H1 (cell line): Measurements from ENCODE around the gene KDF1. TPM values are rescaled to one million over a fixed set of nuclear protein-coding genes. Genes with fewer than 3 reads are reported as not detected.

ENCODE experiments used
- CTCF ChIA-PET: fragments of 300-600 bp; sonication (Branson Sonifier 250); formaldehyde crosslinking; loops from one replicate; lab custom pipeline; 2021; ENCODE audit not compliant: partially characterized antibody; lab: Charles Lee
- POLR2A ChIA-PET: fragments of 300-600 bp; sonication (Branson Sonifier 250); formaldehyde crosslinking; loops from one replicate; lab custom pipeline; 2021; ENCODE audit warnings: inconsistent platforms; ENCODE audit not compliant: partially characterized antibody; lab: Charles Lee
- DNase-seq, 2 experiments: peaks; one replicate each; pipeline versions ENCODE4 v3.0.0 to v3.0.0-alpha.2; 2010 to 2022; ENCODE audit warnings: low spot score in 2 of 2, low read depth in 1 of 2, mixed read lengths in 1 of 2
- FAIRE-seq: peaks from 2 replicates; lab custom pipeline; 2011; peaks lifted over from hg19 to GRCh38; lab: Jason Lieb, UNC
- H2AFZ ChIP-seq: 2 replicates; pipeline ENCODE4 v1.8.1; 2012; ENCODE audit warnings: low read length, inconsistent platforms
- H2AK5ac ChIP-seq: 2 replicates; pipeline ENCODE4 v1.6.1; 2013; ENCODE audit warnings: low read depth, low read length
- H2BK120ac ChIP-seq: replicated peaks from 2 replicates; pipeline ENCODE3; 2013; ENCODE audit warnings: low read depth, low read length, inconsistent platforms
- H2BK12ac ChIP-seq: 2 replicates; pipeline ENCODE4 v1.6.1; 2013; ENCODE audit warnings: low read depth, low read length
- H2BK15ac ChIP-seq: 2 replicates; pipeline ENCODE4 v1.6.1; 2013; ENCODE audit warnings: low read length
- H2BK20ac ChIP-seq: 2 replicates; pipeline ENCODE4 v1.6.1; 2013; ENCODE audit warnings: low read length
- H2BK5ac ChIP-seq: 2 replicates; pipeline ENCODE4 v1.6.1; 2013; ENCODE audit warnings: low read depth, low read length
- H3K14ac ChIP-seq: 2 replicates; pipeline ENCODE4 v1.6.1; 2013; ENCODE audit warnings: inconsistent platforms; ENCODE audit not compliant: insufficient read length
- H3K18ac ChIP-seq: 2 replicates; pipeline ENCODE4 v1.6.1; 2013; ENCODE audit warnings: low read length; ENCODE audit errors: extremely low read depth
- H3K23ac ChIP-seq: 2 replicates; pipeline ENCODE4 v1.6.1; 2013; ENCODE audit warnings: inconsistent platforms; ENCODE audit not compliant: insufficient read length
- H3K23me2 ChIP-seq: 2 replicates; pipeline ENCODE4 v1.6.1; 2013; ENCODE audit warnings: low read depth, low read length
- H3K27ac ChIP-seq: 2 replicates; pipeline ENCODE4 v1.6.1; 2011; ENCODE audit warnings: low read depth, low read length, inconsistent platforms
- H3K27me3 ChIP-seq, 4 experiments: replicated peaks in 1 of 4; 1 replicate in 1 of 4; 2 replicates in 3 of 4; pipeline versions ENCODE4 v1.6.1 to v1.8.1; 2011 to 2013; ENCODE audit warnings: low read length in 3 of 4, mild to moderate bottlenecking in 3 of 4, inconsistent platforms in 2 of 4, mixed read lengths in 2 of 4, moderate library complexity in 1 of 4; ENCODE audit not compliant: control insufficient read depth in 3 of 4, insufficient read depth in 3 of 4; ENCODE audit errors: extremely low read depth in 1 of 4
- H3K36me3 ChIP-seq, 4 experiments: 2 replicates each; pipeline versions ENCODE4 v1.6.1 to v1.8.1; 2011 to 2013; ENCODE audit warnings: mild to moderate bottlenecking in 4 of 4, low read length in 3 of 4, moderate library complexity in 2 of 4, control low read depth in 1 of 4, inconsistent platforms in 1 of 4; ENCODE audit not compliant: insufficient read depth in 4 of 4, control insufficient read depth in 2 of 4
- H3K4ac ChIP-seq: replicated peaks from 2 replicates; pipeline ENCODE3; 2013; ENCODE audit warnings: low read length, low read depth, mixed read lengths, inconsistent platforms; ENCODE audit not compliant: insufficient read length
- H3K4me1 ChIP-seq, 4 experiments: replicated peaks in 1 of 4; 1 replicate in 1 of 4; 2 replicates in 3 of 4; pipeline versions ENCODE4 v1.6.1 to v1.8.1; 2011 to 2013; ENCODE audit warnings: low read length in 3 of 4, inconsistent platforms in 2 of 4, mixed read lengths in 1 of 4; ENCODE audit not compliant: insufficient read depth in 4 of 4, control insufficient read depth in 3 of 4
- H3K4me2 ChIP-seq, 2 experiments: 2 replicates each; pipeline versions ENCODE4 v1.6.1 to v1.8.1; 2011 to 2013; ENCODE audit warnings: low read depth in 2 of 2, low read length in 2 of 2, control low read depth in 1 of 2, inconsistent platforms in 1 of 2, mild to moderate bottlenecking in 1 of 2; ENCODE audit not compliant: insufficient read depth in 1 of 2
- H3K4me3 ChIP-seq, 4 experiments: fragments of 200-600, 300-600 bp in 1 of 4; sonication (generic), shearing (Covaris generic), sonication (Bioruptor Twin) in 1 of 4; 2 replicates each; pipeline versions ENCODE4 v1.5.1 to v1.8.1; 2011 to 2016; ENCODE audit warnings: low read length in 4 of 4, low read depth in 3 of 4, control low read depth in 2 of 4, inconsistent platforms in 2 of 4, mild to moderate bottlenecking in 2 of 4, mixed read lengths in 1 of 4, moderate library complexity in 1 of 4; ENCODE audit not compliant: insufficient read depth in 2 of 4; ENCODE audit errors: extremely low read depth in 1 of 4
- H3K56ac ChIP-seq: replicated peaks from 2 replicates; pipeline ENCODE3; 2013; ENCODE audit warnings: low read depth, mild to moderate bottlenecking, mixed read lengths, low read length, inconsistent platforms; ENCODE audit not compliant: insufficient read length
- H3K79me1 ChIP-seq: 2 replicates; pipeline ENCODE4 v1.6.1; 2013; ENCODE audit warnings: low read depth, low read length, control low read depth
- H3K79me2 ChIP-seq, 2 experiments: 2 replicates each; pipeline versions ENCODE4 v1.6.1 to v1.8.1; 2012 to 2013; ENCODE audit warnings: low read length in 2 of 2, mild to moderate bottlenecking in 2 of 2, inconsistent platforms in 1 of 2; ENCODE audit not compliant: insufficient read depth in 2 of 2, control insufficient read depth in 1 of 2
- H3K9ac ChIP-seq, 4 experiments: replicated peaks in 1 of 4; 1 replicate in 1 of 4; 2 replicates in 3 of 4; pipeline versions ENCODE4 v1.6.1 to v1.8.1; 2011 to 2013; ENCODE audit warnings: low read depth in 3 of 4, low read length in 3 of 4, control low read depth in 2 of 4, mild to moderate bottlenecking in 2 of 4, moderate library complexity in 2 of 4, inconsistent platforms in 1 of 4; ENCODE audit errors: extremely low read depth in 1 of 4
- H3K9me3 ChIP-seq, 2 experiments: 2 replicates each; pipeline versions ENCODE4 v1.6.1 to v1.8.1; 2012 to 2013; ENCODE audit warnings: mild to moderate bottlenecking in 2 of 2, moderate library complexity in 2 of 2, control low read depth in 1 of 2, inconsistent platforms in 1 of 2, low read depth in 1 of 2, low read length in 1 of 2, mixed read lengths in 1 of 2; ENCODE audit not compliant: insufficient read depth in 2 of 2
- H4K20me1 ChIP-seq, 2 experiments: replicated peaks in 1 of 2; 2 replicates each; pipeline versions ENCODE3 to v1.8.1; 2011 to 2013; ENCODE audit warnings: inconsistent platforms in 2 of 2, low read length in 2 of 2, mild to moderate bottlenecking in 1 of 2; ENCODE audit not compliant: insufficient read depth in 2 of 2, control insufficient read depth in 1 of 2
- H4K5ac ChIP-seq: 2 replicates; pipeline ENCODE4 v1.6.1; 2013; ENCODE audit warnings: low read length, low read depth, mixed read lengths, inconsistent platforms; ENCODE audit not compliant: insufficient read length
- H4K8ac ChIP-seq: 2 replicates; pipeline ENCODE4 v1.8.0; 2013; ENCODE audit warnings: mild to moderate bottlenecking, moderate library complexity, low read length, inconsistent platforms; ENCODE audit not compliant: insufficient read depth; ENCODE audit errors: extremely low read depth
- H4K91ac ChIP-seq: replicated peaks from 2 replicates; pipeline ENCODE3; 2013; ENCODE audit warnings: low read length, mixed read lengths, inconsistent platforms; ENCODE audit not compliant: insufficient read length
- ASH2L ChIP-seq: fragments of 200-600, 300-600 bp; sonication (generic); IDR thresholded peaks from one replicate; pipeline ENCODE4 v1.7.1; 2017; ENCODE audit warnings: low read length
- CTBP2 ChIP-seq: IDR thresholded peaks from 2 replicates; pipeline ENCODE4 v1.7.0; 2011; ENCODE audit warnings: borderline replicate concordance, mild to moderate bottlenecking, moderate library complexity, mixed read lengths, low read length; ENCODE audit not compliant: insufficient read depth, insufficient read length
- GABPA ChIP-seq: IDR thresholded peaks from 2 replicates; pipeline ENCODE4 v1.6.1; 2011; ENCODE audit warnings: mild to moderate bottlenecking, low read length, moderate library complexity, borderline replicate concordance; ENCODE audit not compliant: insufficient read depth
- GTF2F1 ChIP-seq: IDR thresholded peaks from 2 replicates; pipeline ENCODE4 v1.6.1; 2012; ENCODE audit warnings: low read depth, low read length, improper control_type of control experiment, borderline replicate concordance
- HDAC6 ChIP-seq: IDR thresholded peaks from one replicate; pipeline ENCODE4 v1.7.1; 2012; ENCODE audit warnings: low read depth, mild to moderate bottlenecking, inconsistent platforms, low read length, moderate library complexity
- PHF8 ChIP-seq: fragments of 200-600 bp; sonication (generic); conservative IDR thresholded peaks from 2 replicates; pipeline ENCODE4 v1.7.1; 2012; ENCODE audit warnings: low read depth, mild to moderate bottlenecking, inconsistent platforms, low read length, moderate library complexity
- SRF ChIP-seq: IDR thresholded peaks from 2 replicates; pipeline ENCODE4 v1.6.1; 2011; ENCODE audit warnings: mild to moderate bottlenecking, low read depth, low read length, moderate library complexity
- TAF7 ChIP-seq: optimal IDR thresholded peaks from 2 replicates; pipeline ENCODE3; 2011; ENCODE audit warnings: low read depth, mild to moderate bottlenecking, inconsistent platforms, low read length, moderate library complexity, borderline replicate concordance
- YY1 ChIP-seq: IDR thresholded peaks from 2 replicates; pipeline ENCODE4 v1.6.1; 2011; ENCODE audit warnings: low read depth, mild to moderate bottlenecking, low read length
- WGBS, 2 experiments: shearing (Covaris generic) in 1 of 2; methylation state at CpG; one replicate each; pipeline versions ENCODE4 v1.1.6 to v1.1.7; 2013 to 2015; ENCODE audit warnings: low lambda C conversion rate in 2 of 2, mixed read lengths in 2 of 2, inconsistent platforms in 1 of 2, low coverage in 1 of 2, missing lambda C conversion rate in 1 of 2; ENCODE audit not compliant: insufficient replicate concordance in 2 of 2, insufficient coverage in 1 of 2, insufficient read length in 1 of 2; ENCODE audit errors: extremely low coverage in 1 of 2, missing lambda C conversion rate in 1 of 2; 5-methylcytosine and 5-hydroxymethylcytosine counted together
- polyA plus RNA-seq, 7 experiments: library from polyadenylated mRNA; depleted of rRNA in 3 of 7; stranded (reverse) in 5 of 7; unstranded in 2 of 7; fragments of >200 nt in 5 of 7; fragments of 200-250 nt in 2 of 7; gene quantifications; 1 replicate in 5 of 7; 2 replicates in 1 of 7; 4 replicates in 1 of 7; pipeline versions ENCODE4 v1.2.1 to v1.2.3, GENCODE V29; 2011 to 2013; ENCODE audit warnings: missing spikeins in 2 of 7, mixed read lengths in 2 of 7
- total RNA-seq: library from RNA; stranded (reverse); fragmentation: NEBNext Ultra II Directional; extraction: Animal tissue kit (Norgen Biotek cat#: 25700); gene quantifications from 2 replicates; pipeline ENCODE4 v1.2.1, GENCODE V29; 2021
- TF ChIP-seq, protein P1 (sequence below): IDR thresholded peaks from 2 replicates; pipeline ENCODE4 v1.6.1; 2012; ENCODE audit warnings: low read length, inconsistent platforms
- TF ChIP-seq, protein P2 (sequence below): IDR thresholded peaks from 2 replicates; pipeline ENCODE4 v1.6.1; 2012; ENCODE audit warnings: inconsistent platforms

KDF1 gene
- total and polyA plus RNA-seq, 2 of the 8 experiments (the other 6 are each of a cell fraction or from before 2014, with no cell fraction given) = 16.9 to 37.5 TPM

DNA sequence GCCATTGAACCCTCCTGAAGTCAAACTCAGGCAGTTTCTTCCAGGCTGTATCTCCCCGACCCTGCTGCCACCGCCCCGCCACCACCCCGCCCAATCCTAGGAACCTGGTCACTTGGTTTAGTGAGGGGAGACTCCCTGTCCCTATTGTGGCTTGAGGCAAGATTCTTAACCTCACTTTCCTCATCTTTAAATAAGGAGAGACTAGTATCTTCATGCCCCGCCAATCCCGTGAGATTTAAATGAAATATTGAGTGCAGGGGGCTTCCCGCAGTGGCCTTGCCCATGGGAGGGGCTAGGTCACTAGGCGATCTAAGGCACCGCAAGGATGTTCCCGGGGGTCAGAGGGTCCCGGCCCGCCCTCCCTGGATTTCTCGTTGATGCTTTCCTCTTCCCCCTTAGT is 998 bp downstream of the KDF1 start:
- Histone ChIP-seq H2BK20ac (no peak overlapping the region), H3K4me1 (peaks cover 0 to 3% (median 0%) of the 10 kb centered on the region in 4 experiments; a peak in 3 of 7 replicates), H3K27ac (no peak overlapping the region), H3K4me3 (peak overlapping the region; percentile 84 to 97 (median 86)), H3K23ac (no peak overlapping the region), H3K79me2 (peaks cover 0 to 9% of the 10 kb centered on the region in 2 experiments; a peak in 2 of 4 replicates), H2BK120ac (no peak overlapping the region), H2AFZ (no peak overlapping the region), H4K5ac (no peak overlapping the region), H3K9ac (peak overlapping the region in 1 of 4 experiments; percentile 32; a peak in 3 of 7 replicates), H3K56ac (no peak overlapping the region), H3K18ac (0 out of 2 replicates have a peak overlapping the region, but pooled peaks have one; percentile 21), H2AK5ac (no peak overlapping the region), H2BK15ac (no peak overlapping the region), H3K9me3 (no peaks in the 10 kb centered on the region), H2BK5ac (no peak overlapping the region), H3K4me2 (peak overlapping the region; percentile 86 to 89), H3K36me3 (no peaks in the 10 kb centered on the region), H3K79me1 (0 out of 2 replicates have a peak, but pooled peaks cover 2% of the 10 kb centered on the region), H4K8ac (no peak overlapping the region), H4K91ac (peak overlapping the region; percentile 56), H3K27me3 (no peaks in the 10 kb centered on the region), H2BK12ac (no peak overlapping the region), H3K14ac (no peak overlapping the region), H4K20me1 (peaks cover 1 to 2% of the 10 kb centered on the region in 2 experiments), H3K23me2 (peaks cover 9% of the 10 kb centered on the region), H3K4ac (no peak overlapping the region)
- ChIA-PET POLR2A (interaction anchor here (1.5 to 3.5 kb wide), 7 partner anchors 9 to 36 kb away, joined by 4 to 35 read pairs (median 8); partner anchors contain the start of gene TRNP1), CTCF (interaction anchor here (1.3 to 1.5 kb wide), 3 partner anchors 10 to 84 kb away, joined by 3 to 6 read pairs (median 3); partner anchors contain the start of gene GPATCH3)
- WGBS, 2 experiments = 44% methylated on average over 9 of the region's 13 CpGs; no CpG with 5 or more reads in 1 of the 2 experiments
- no peak for FAIRE-seq
- DNase-seq = no peak
- TF ChIP-seq PHF8 (no peak), YY1 (no peak), HDAC6 (no peak), CTBP2 (no peak), ASH2L (no peak), SRF (no peak), TAF7 (no peak), GABPA (no peak), GTF2F1 (no peak)
- TF ChIP-seq, protein P1, sequence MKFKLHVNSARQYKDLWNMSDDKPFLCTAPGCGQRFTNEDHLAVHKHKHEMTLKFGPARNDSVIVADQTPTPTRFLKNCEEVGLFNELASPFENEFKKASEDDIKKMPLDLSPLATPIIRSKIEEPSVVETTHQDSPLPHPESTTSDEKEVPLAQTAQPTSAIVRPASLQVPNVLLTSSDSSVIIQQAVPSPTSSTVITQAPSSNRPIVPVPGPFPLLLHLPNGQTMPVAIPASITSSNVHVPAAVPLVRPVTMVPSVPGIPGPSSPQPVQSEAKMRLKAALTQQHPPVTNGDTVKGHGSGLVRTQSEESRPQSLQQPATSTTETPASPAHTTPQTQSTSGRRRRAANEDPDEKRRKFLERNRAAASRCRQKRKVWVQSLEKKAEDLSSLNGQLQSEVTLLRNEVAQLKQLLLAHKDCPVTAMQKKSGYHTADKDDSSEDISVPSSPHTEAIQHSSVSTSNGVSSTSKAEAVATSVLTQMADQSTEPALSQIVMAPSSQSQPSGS = no peak
- TF ChIP-seq, protein P2, sequence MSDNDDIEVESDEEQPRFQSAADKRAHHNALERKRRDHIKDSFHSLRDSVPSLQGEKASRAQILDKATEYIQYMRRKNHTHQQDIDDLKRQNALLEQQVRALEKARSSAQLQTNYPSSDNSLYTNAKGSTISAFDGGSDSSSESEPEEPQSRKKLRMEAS = no peak
